Kidney (tissue), 14 donors: Measurements from ENCODE around the gene PREP. TPM values are rescaled to one million over a fixed set of nuclear protein-coding genes. Genes with fewer than 3 reads are reported as not detected.
A peak's percentile ranks its signal among the peaks of the same experiment; 100 is the strongest.
"Not testable (repeated sequence)": the region's sequence is repeated elsewhere in the genome, so short reads cannot be mapped to it uniquely, and the experiment has no call there.

Source experiments
- DNase-seq, 5 donors: peaks; one replicate each; pipeline ENCODE4 v3.0.0-alpha.2; 2013 to 2020
- FAIRE-seq: peaks from 2 replicates; lab custom pipeline; 2012; peaks lifted over from hg19 to GRCh38; lab: Jason Lieb, UNC
- H3K27ac ChIP-seq, 2 donors: one replicate each; pipeline ENCODE4 v1.7.0; 2013; ENCODE audit warnings: low read depth in 2 of 2, low read length in 2 of 2, inconsistent platforms in 1 of 2
- H3K27me3 ChIP-seq: one replicate; pipeline ENCODE4 v1.7.1; 2013; ENCODE audit warnings: low read length, inconsistent platforms; ENCODE audit not compliant: control insufficient read depth, insufficient read depth
- H3K36me3 ChIP-seq, 3 donors: one replicate each; pipeline versions ENCODE4 v1.7.0 to v1.7.1; 2013; ENCODE audit warnings: low read length in 3 of 3, control low read depth in 1 of 3, inconsistent platforms in 1 of 3; ENCODE audit not compliant: insufficient read depth in 3 of 3, control insufficient read depth in 2 of 3
- H3K4me1 ChIP-seq, 3 donors: one replicate each; pipeline versions ENCODE4 v1.7.0 to v1.7.1; 2013; ENCODE audit warnings: low read length in 3 of 3, inconsistent platforms in 1 of 3, low read depth in 1 of 3; ENCODE audit not compliant: control insufficient read depth in 2 of 3, insufficient read depth in 2 of 3
- H3K4me3 ChIP-seq, 3 donors: one replicate each; pipeline versions ENCODE4 v1.7.0 to v1.8.1; 2013; ENCODE audit warnings: low read length in 3 of 3, control low read depth in 1 of 3, inconsistent platforms in 1 of 3
- H3K9ac ChIP-seq, 3 donors: one replicate each; pipeline versions ENCODE4 v1.7.0 to v1.7.1; 2013; ENCODE audit warnings: low read length in 3 of 3, control low read depth in 1 of 3, inconsistent platforms in 1 of 3
- H3K9me3 ChIP-seq, 3 donors: one replicate each; pipeline versions ENCODE4 v1.7.0 to v1.7.1; 2013; ENCODE audit warnings: low read length in 3 of 3, control low read depth in 1 of 3, inconsistent platforms in 1 of 3; ENCODE audit not compliant: control insufficient read depth in 2 of 3, insufficient read depth in 1 of 3
- CTCF ChIP-seq: IDR thresholded peaks from 3 replicates; pipeline ENCODE4 v1.5.1; 2012; ENCODE audit warnings: mild to moderate bottlenecking, moderate library complexity, borderline replicate concordance; ENCODE audit not compliant: insufficient read depth; ENCODE audit errors: extremely low read depth
- intact Hi-C: fragments of 100-400 bp; cut with DNase I; formaldehyde crosslinking; loops from one replicate; pipeline ENCODE4 v1.11.1; 2022
- polyA plus RNA-seq: library from polyadenylated mRNA; stranded (reverse); fragments of 350-450 nt; fragmentation: Illumina TruSeq; extraction: RNeasy Lipid Tissue Mini Kit (QIAGEN cat#74804); gene quantifications from one replicate; pipeline ENCODE4 v1.2.3, GENCODE V29; 2014; ENCODE audit warnings: low read depth, low replicate concordance; ENCODE audit not compliant: insufficient read depth
- total RNA-seq: library from RNA; stranded (reverse); fragmentation: NEBNext Ultra II Directional; extraction: Animal tissue kit (Norgen Biotek cat#: 25700); gene quantifications from one replicate; pipeline ENCODE4 v1.2.1, GENCODE V29; 2021
- donor health status: control.
- donor health status: control.
- donor health status: control.
- donor health status: control.
- donor health status: control.
- donor health status: DM: yes; HTN: yes; CAD: no.
- donor health status: Normal renal cell carcinoma (clear cell type).

The PREP gene
- total and polyA plus RNA-seq, 2 donors from 2014 or later = 13.4 to 20.1 TPM

- no peak for DNase-seq
- Histone ChIP-seq H3K9me3 (no peaks in the 10 kb centered on the region), H3K27ac (no peak overlapping the region), H3K27me3 (no peaks in the 10 kb centered on the region), H3K4me3 (no peak overlapping the region), H3K9ac (no peak overlapping the region), H3K36me3 (peaks cover 0 to 5% (median 2%) of the 10 kb centered on the region in 3 donors), H3K4me1 (no peaks in the 10 kb centered on the region)
- intact Hi-C loops = no loop called here
- no peak for FAIRE-seq
- no peak for TF ChIP-seq CTCF
Observed at GRCh38 chr6:105348897-105349296, 54.0 kb downstream of the PREP start.

DNA sequence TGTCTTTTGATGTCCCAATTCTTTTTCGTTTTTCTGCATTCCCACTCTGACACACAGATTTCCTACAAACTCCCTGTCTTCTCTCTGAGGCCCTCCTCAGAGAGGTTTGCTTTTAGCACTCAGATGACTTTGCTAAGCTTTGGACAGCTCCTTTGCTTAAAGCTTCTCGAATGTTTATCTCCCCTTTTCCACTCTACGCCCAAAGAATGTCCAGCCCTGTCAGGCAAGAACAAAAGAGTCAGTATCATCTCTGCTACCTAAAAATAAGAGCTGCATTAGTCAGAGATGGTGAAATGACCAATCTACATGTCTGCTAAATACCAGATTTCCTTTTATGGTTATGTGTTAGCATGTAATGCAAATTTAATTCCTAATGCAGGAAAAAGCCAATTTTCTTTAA, 56.8 kb downstream of the PREP start:
- Histone ChIP-seq H3K9me3 (no peaks in the 10 kb centered on the region), H3K36me3 (peaks cover 0 to 2% (median 0%) of the 10 kb centered on the region in 3 donors), H3K4me3 (no peak overlapping the region), H3K9ac (no peak overlapping the region), H3K4me1 (no peaks in the 10 kb centered on the region), H3K27ac (no peak overlapping the region), H3K27me3 (no peaks in the 10 kb centered on the region)
- DNase-seq = peak in 1 of 5 donors; percentile 18
- no peak for TF ChIP-seq CTCF
- intact Hi-C loops = no loop called here
- no peak for FAIRE-seq

DNA sequence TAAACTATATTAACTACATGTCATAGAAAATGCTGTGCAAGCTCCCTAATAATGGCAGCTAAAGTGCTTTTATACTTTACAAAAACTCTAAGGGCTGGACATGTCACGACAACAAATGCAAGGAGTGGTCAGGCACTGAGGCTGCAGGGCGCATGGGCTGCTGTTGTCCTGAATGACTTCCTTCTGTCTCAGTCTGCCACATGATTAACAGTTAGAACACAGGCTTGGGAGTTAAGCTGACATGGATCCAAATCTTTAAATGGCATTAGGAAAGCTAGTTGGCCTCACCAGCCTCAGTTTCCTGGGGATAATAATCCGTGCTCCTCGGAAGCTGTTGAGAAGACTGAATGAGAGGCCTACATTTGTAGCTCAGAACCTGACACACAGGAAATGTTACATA, 57.4 kb downstream of the PREP start:
- intact Hi-C loops = no loop called here
- no peak for DNase-seq
- H3K4me3 ChIP-seq = no peak overlapping the region
- H3K9ac ChIP-seq = no peak overlapping the region
- no peaks in the 10 kb centered on the region for H3K9me3 ChIP-seq
- no peak for TF ChIP-seq CTCF
- peaks cover 0 to 2% (median 0%) of the 10 kb centered on the region in 3 donors for H3K36me3 ChIP-seq
- no peaks in the 10 kb centered on the region for H3K4me1 ChIP-seq
- no peak for FAIRE-seq
- no peaks in the 10 kb centered on the region for H3K27me3 ChIP-seq
- no peak overlapping the region for H3K27ac ChIP-seq

GRCh38 chr6:105344881-105345370, 58.0 kb downstream of the PREP start:
- intact Hi-C loops = no loop called here
- H3K36me3 ChIP-seq = peaks cover 0 to 2% (median 0%) of the 10 kb centered on the region in 3 donors
- FAIRE-seq (no peak), DNase-seq (no peak)
- no peaks in the 10 kb centered on the region for H3K4me1 ChIP-seq
- no peaks in the 10 kb centered on the region for H3K27me3 ChIP-seq
- H3K27ac ChIP-seq = no peak overlapping the region
- no peak overlapping the region for H3K4me3 ChIP-seq
- H3K9ac ChIP-seq = no peak overlapping the region
- H3K9me3 ChIP-seq = no peaks in the 10 kb centered on the region
- TF ChIP-seq CTCF = no peak

- FAIRE-seq, H3K27me3 ChIP-seq, H3K4me3 ChIP-seq, H3K9me3 ChIP-seq, H3K9ac ChIP-seq, H3K36me3 ChIP-seq, DNase-seq, H3K4me1 ChIP-seq, H3K27ac ChIP-seq, intact Hi-C loops: not testable (repeated sequence)
Observed at GRCh38 chr6:105338350-105338983, 64.4 kb downstream of the PREP start.
